Esophagus squamous epithelium (tissue), 5 donors: Measurements from ENCODE around the gene LRRK2. TPM values are rescaled to one million over a fixed set of nuclear protein-coding genes. Genes with fewer than 3 reads are reported as not detected.
"Not testable (repeated sequence)": the region's sequence is repeated elsewhere in the genome, so short reads cannot be mapped to it uniquely, and the experiment has no call there.

ENCODE experiments used
- DNase-seq: peaks from one replicate; lab custom pipeline; 2025; lab: John Stamatoyannopoulos, UW
- H3K27ac ChIP-seq, 4 donors: fragments of 200-600 bp; sonication (generic); one replicate each; pipeline ENCODE4 v1.5.1; 2016 to 2019; ENCODE audit warnings: mild to moderate bottlenecking in 1 of 4
- H3K27me3 ChIP-seq, 4 donors: fragments of 200-600 bp; sonication (generic); 1 replicate in 3 of 4; 2 replicates in 1 of 4; pipeline versions ENCODE4 v1.5.1 to v1.6.0; 2017 to 2021; ENCODE audit warnings: antibody characterized with exemption in 1 of 4
- H3K36me3 ChIP-seq, 3 donors: fragments of 200-600 bp; sonication (generic); one replicate each; pipeline ENCODE4 v1.5.1; 2016 to 2019
- H3K4me1 ChIP-seq, 3 donors: fragments of 200-600 bp; sonication (generic); one replicate each; pipeline ENCODE4 v1.5.1; 2017 to 2019
- H3K4me3 ChIP-seq, 4 donors: fragments of 200-600 bp; sonication (generic); 1 replicate in 3 of 4; 2 replicates in 1 of 4; pipeline ENCODE4 v1.5.1; 2016 to 2019; ENCODE audit warnings: mild to moderate bottlenecking in 2 of 4, moderate library complexity in 1 of 4
- H3K9me3 ChIP-seq, 3 donors: fragments of 200-600 bp; sonication (generic); one replicate each; pipeline ENCODE4 v1.5.1; 2016 to 2019
- POLR2A ChIP-seq, 4 donors: fragments of 450-650 bp; IDR thresholded peaks; one replicate each; pipeline ENCODE4 v1.6.1; 2017; ENCODE audit warnings: antibody characterized with exemption in 4 of 4, mild to moderate bottlenecking in 4 of 4, moderate library complexity in 3 of 4
- WGBS, 2 donors: methylation state at CpG; one replicate each; pipeline ENCODE4 v1.1.5; 2018; 5-methylcytosine and 5-hydroxymethylcytosine counted together
- intact Hi-C: fragments of 100-400 bp; cut with DNase I; formaldehyde crosslinking; loops from one replicate; pipeline ENCODE4 v1.15.0; 2022
- total RNA-seq, 4 donors: library from RNA; depleted of rRNA; stranded (reverse); fragments of >200 nt; gene quantifications; one replicate each; pipeline ENCODE4 v1.1.0, GENCODE V29; 2016
- TF ChIP-seq, protein P1 (sequence below), 6 experiments: fragments of 450-650 bp in 4 of 6; fragments of 200-600 bp in 2 of 6; sonication (generic) in 2 of 6; IDR thresholded peaks; one replicate each; pipeline ENCODE4 v1.5.1; 2016 to 2019; ENCODE audit warnings: antibody characterized with exemption in 6 of 6, mild to moderate bottlenecking in 4 of 6, moderate library complexity in 4 of 6
- donor health status: DM: yes; HTN: yes; CAD: no.

The LRRK2 gene
- total RNA-seq, 4 donors from 2014 or later: 10.9 to 21.4 (median 13.4) TPM

- Histone ChIP-seq H3K4me3 (no peak overlapping the region), H3K36me3 (peaks cover 0 to 56% (median 3%) of the 10 kb centered on the region in 3 donors), H3K27me3 (no peaks in the 10 kb centered on the region), H3K4me1 (peaks cover 0 to 17% (median 5%) of the 10 kb centered on the region in 3 donors), H3K9me3 (no peaks in the 10 kb centered on the region), H3K27ac (no peak overlapping the region)
- TF ChIP-seq, protein P1, sequence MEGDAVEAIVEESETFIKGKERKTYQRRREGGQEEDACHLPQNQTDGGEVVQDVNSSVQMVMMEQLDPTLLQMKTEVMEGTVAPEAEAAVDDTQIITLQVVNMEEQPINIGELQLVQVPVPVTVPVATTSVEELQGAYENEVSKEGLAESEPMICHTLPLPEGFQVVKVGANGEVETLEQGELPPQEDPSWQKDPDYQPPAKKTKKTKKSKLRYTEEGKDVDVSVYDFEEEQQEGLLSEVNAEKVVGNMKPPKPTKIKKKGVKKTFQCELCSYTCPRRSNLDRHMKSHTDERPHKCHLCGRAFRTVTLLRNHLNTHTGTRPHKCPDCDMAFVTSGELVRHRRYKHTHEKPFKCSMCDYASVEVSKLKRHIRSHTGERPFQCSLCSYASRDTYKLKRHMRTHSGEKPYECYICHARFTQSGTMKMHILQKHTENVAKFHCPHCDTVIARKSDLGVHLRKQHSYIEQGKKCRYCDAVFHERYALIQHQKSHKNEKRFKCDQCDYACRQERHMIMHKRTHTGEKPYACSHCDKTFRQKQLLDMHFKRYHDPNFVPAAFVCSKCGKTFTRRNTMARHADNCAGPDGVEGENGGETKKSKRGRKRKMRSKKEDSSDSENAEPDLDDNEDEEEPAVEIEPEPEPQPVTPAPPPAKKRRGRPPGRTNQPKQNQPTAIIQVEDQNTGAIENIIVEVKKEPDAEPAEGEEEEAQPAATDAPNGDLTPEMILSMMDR (IDR thresholded peaks at IDR 0.05): no peak
- no peak for TF ChIP-seq POLR2A (IDR thresholded peaks at IDR 0.05)
- DNase-seq: no peak
- intact Hi-C loops: no loop called here
- WGBS, 2 donors: 86 to 90% methylated on average over 3 of the region's 3 CpGs
Observed at GRCh38 chr12:40236357-40236850, 11.6 kb downstream of the LRRK2 start.

- Histone ChIP-seq H3K27ac (peak overlapping the region in 2 of 4 donors; percentile 26 to 32), H3K4me3 (no peak overlapping the region), H3K27me3 (no peaks in the 10 kb centered on the region), H3K9me3 (no peaks in the 10 kb centered on the region), H3K36me3 (peaks cover 0 to 39% (median 3%) of the 10 kb centered on the region in 3 donors), H3K4me1 (peaks cover 0 to 17% (median 5%) of the 10 kb centered on the region in 3 donors)
- TF ChIP-seq, protein P1 (IDR thresholded peaks at IDR 0.05): no peak
- TF ChIP-seq POLR2A (IDR thresholded peaks at IDR 0.05): no peak
- no peak for DNase-seq
- intact Hi-C loops: no loop called here
- WGBS, 2 donors: 12 to 24% methylated on average over 1 of the region's 1 CpG
Observed at GRCh38 chr12:40238266-40238902, 13.6 kb downstream of the LRRK2 start.

GRCh38 chr12:40238979-40239378, 14.2 kb downstream of the LRRK2 start:
- Histone ChIP-seq H3K9me3 (no peaks in the 10 kb centered on the region), H3K27ac (no peak overlapping the region), H3K4me1 (peaks cover 0 to 17% (median 5%) of the 10 kb centered on the region in 3 donors), H3K4me3 (no peak overlapping the region), H3K27me3 (no peaks in the 10 kb centered on the region), H3K36me3 (peaks cover 0 to 34% (median 3%) of the 10 kb centered on the region in 3 donors)
- no peak for DNase-seq
- intact Hi-C loops: no loop called here
- WGBS, 2 donors: 91 to 92% methylated on average over 5 of the region's 5 CpGs
- no peak for TF ChIP-seq POLR2A (IDR thresholded peaks at IDR 0.05)
- TF ChIP-seq, protein P1 (IDR thresholded peaks at IDR 0.05): no peak

GRCh38 chr12:40240779-40241178, 16.0 kb downstream of the LRRK2 start:
- H3K4me3 ChIP-seq: no peak overlapping the region
- H3K27ac ChIP-seq: no peak overlapping the region
- H3K4me1 ChIP-seq: peaks cover 0 to 17% (median 5%) of the 10 kb centered on the region in 3 donors
- intact Hi-C loops: no loop called here
- TF ChIP-seq, protein P1 (IDR thresholded peaks at IDR 0.05): no peak
- TF ChIP-seq POLR2A (IDR thresholded peaks at IDR 0.05): no peak
- no peak for DNase-seq
- WGBS, 2 donors: 93 to 95% methylated on average over 4 of the region's 4 CpGs
- H3K27me3 ChIP-seq: no peaks in the 10 kb centered on the region
- H3K36me3 ChIP-seq: peaks cover 0 to 26% (median 3%) of the 10 kb centered on the region in 3 donors
- no peaks in the 10 kb centered on the region for H3K9me3 ChIP-seq

- Histone ChIP-seq H3K27me3 (no peaks in the 10 kb centered on the region), H3K4me3 (no peak overlapping the region), H3K27ac (no peak overlapping the region), H3K4me1 (peaks cover 0 to 17% (median 5%) of the 10 kb centered on the region in 3 donors), H3K36me3 (peaks cover 0 to 18% (median 0%) of the 10 kb centered on the region in 3 donors), H3K9me3 (no peaks in the 10 kb centered on the region)
- TF ChIP-seq POLR2A (IDR thresholded peaks at IDR 0.05): no peak
- TF ChIP-seq, protein P1 (IDR thresholded peaks at IDR 0.05): no peak
- no peak for DNase-seq
- intact Hi-C loops: no loop called here
- 53 to 79% methylated on average over 1 of the region's 1 CpG for WGBS, 2 donors
Observed at GRCh38 chr12:40241741-40242140, 16.9 kb downstream of the LRRK2 start.

GRCh38 chr12:40244526-40245156, 19.8 kb downstream of the LRRK2 start:
- H3K9me3 ChIP-seq, H3K27ac ChIP-seq, DNase-seq, intact Hi-C loops, H3K4me3 ChIP-seq, H3K27me3 ChIP-seq: not testable (repeated sequence)
- 90 to 96% methylated on average over 4 to 5 of the region's 5 CpGs for WGBS, 2 donors
- Histone ChIP-seq H3K4me1 (peaks cover 0 to 13% (median 0%) of the 10 kb centered on the region in 3 donors), H3K36me3 (peaks cover 0 to 17% (median 0%) of the 10 kb centered on the region in 3 donors)
